GM18907 (cell line): ENCODE measurements around the gene RBM43.
"Not testable (repeated sequence)": the region's sequence is repeated elsewhere in the genome, so short reads cannot be mapped to it uniquely, and the experiment has no call there.

Source experiments
- ATAC-seq: cut with Tn5 transposase; IDR thresholded peaks from one replicate; pipeline ENCODE4 v1.9.1; 2021; ENCODE audit warnings: mild to moderate bottlenecking, moderate library complexity; ENCODE audit not compliant: unreplicated experiment

RBM43 gene

GRCh38 chr2:151261231-151261976 lies at the start of gene RBM43:
Gene RBM43 (minus strand): TSS chr2:151261863. CDS start chr2:151261727, 136 bp downstream.
- peak; percentile 92 for ATAC-seq

DNA sequence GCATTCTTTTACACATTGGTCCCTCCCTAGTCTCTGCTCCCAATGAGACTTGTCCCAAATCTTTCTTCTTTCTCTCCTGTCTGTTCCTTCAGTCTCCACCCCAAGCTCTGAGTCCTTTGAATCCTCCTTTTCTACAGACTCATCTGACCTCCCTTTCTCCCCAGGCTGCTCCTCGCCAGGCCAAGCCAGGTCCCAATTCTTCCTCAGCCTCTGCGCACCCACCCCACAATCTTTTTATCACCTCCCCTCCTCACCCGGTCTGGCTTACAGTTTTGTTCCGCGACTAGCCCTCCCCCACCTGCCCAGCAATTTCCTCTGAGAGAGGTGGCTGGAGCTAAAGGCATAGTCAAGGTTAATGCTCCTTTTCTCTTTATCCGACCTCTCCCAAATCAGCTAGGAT lies 48.6 kb upstream of the RBM43 start:
- not testable (repeated sequence) for ATAC-seq

GRCh38 chr2:151306621-151307020 lies 45.0 kb upstream of the RBM43 start:
- ATAC-seq: no peak

DNA sequence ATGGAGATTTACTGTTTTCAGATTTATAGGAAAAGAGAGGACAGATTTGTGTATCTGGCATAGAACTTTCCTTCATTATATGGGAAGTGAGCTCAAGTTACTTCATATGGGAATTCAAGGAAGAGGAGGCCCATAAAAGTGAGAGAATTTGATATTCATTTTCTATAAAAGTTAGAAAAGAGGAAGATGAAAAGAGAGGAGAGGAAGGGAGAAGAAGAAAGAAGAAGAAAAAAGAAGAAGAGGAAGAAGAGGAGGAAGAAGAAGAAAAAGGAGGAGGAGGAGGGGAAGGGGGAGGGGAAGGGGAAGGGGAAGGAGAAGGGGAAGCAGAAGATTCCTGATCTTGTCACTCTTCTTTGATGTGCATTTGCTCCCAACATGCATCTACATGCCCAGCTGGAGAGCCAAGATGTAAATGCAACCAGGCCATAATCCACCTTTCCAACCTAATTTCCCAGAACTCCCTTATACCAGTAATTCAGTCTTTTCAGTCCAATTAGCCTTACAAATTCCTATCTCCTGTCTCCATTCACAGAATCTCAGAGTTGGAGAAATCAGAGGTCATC lies 43.5 kb upstream of the RBM43 start:
- ATAC-seq: no peak

- ATAC-seq: no peak
Observed at GRCh38 chr2:151302879-151303278, 41.2 kb upstream of the RBM43 start.

DNA sequence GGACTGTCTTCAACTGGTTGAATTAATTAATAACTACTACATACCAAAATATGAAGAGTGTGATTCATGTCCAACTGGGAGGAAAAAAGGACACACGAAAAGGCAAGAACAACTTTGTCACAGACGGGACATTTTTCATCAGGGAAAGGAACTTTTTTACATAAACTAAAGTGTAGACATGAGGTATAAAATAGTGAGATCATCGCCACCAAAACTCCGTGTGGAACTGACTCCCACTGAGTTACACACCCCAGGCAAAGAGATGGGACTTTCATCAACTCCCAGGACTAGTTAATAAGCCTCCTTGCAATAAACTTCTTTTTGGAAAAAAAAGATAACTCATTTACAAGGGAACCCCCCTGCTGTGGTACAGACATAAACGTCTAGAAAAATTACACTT lies 40.7 kb upstream of the RBM43 start:
- ATAC-seq: no peak

DNA sequence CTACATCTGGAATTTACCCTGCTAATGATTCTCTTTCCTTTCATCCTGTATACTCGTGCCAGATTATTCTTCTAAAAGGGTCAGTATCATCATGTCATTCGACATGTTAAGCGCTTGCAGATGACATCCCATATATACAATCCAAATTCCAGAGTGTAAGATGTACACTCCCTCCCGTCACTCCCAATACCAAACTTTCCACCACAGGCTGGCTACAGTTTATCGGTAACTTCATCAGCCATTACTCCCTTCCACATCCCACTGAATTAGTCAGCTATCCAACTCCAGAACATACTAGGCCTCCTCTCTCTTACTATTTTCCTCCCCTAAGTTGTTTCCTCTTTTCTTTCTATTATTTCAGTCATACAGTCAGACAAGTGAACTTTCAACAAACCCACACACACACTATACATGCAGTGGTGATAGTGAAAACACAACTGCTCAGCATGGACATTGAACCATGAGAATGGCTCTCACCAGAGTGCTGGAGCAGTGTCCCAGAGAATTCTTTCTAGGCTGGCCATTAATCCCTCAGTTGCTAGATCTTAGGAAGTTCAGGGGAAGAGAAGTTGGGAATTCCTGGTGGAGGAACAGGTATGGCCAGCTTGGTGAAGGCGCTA lies 38.4 kb upstream of the RBM43 start:
- ATAC-seq: no peak

DNA sequence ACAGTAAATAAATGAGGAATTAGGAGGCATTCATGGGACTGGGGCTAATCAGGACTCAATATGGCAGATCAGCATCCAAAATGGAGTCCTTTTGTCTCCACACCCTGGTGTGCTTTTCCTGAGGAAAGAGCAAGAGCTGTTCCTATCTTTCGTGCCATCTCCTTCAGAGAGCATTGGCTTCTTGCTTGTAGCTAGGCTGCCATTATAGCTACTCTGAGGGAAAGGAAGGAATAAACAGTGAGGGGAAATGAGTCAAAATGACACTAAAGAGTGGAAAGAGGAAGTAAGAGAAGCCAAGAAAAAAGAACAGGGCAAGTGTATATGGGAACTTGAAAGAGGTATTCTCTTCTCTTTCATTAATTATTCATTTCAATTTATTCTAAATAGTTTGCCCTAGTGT lies 36.2 kb upstream of the RBM43 start:
- peak; percentile 98 for ATAC-seq

DNA sequence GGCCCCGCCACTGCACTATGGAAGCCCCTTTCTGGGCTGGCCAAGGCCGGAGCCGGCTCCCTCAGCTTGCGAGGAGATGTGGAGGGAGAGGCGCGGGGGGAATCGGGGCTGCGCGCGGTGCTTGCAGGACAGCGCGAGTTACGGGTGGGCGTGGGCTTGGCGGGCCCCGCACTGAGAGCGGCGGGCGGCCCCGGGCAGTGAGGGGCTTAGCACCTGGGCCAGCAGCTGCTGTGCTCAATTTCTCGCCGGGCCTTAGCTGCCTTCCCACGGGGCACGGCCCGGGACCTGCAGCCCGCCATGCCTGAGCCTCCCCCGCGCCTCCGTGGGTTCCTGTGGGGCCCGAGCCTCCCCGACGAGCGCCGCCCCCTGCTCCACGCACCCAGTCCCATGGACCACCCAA lies 34.3 kb upstream of the RBM43 start:
- ATAC-seq: not testable (repeated sequence)

- no peak for ATAC-seq
Observed at GRCh38 chr2:151292546-151292945, 30.9 kb upstream of the RBM43 start.

DNA sequence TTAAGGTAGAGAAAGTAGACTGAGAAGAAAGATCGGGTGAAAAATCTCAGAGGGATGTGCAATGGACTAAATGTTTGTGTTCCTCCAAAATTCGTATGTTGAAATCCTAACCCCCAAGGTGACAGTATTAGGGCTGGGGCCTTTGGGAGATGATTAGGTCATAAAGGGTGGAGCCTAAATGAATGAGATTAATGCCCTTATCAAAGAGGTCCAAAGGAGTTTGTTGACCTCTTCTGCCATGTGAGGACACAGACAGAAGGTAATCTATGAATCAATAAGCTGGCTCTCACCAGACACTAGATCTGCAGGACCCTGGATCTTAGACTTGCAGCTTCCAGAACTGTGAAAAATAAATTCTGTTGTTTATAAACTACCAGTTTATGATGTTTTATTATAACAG lies 30.5 kb upstream of the RBM43 start:
- no peak for ATAC-seq

DNA sequence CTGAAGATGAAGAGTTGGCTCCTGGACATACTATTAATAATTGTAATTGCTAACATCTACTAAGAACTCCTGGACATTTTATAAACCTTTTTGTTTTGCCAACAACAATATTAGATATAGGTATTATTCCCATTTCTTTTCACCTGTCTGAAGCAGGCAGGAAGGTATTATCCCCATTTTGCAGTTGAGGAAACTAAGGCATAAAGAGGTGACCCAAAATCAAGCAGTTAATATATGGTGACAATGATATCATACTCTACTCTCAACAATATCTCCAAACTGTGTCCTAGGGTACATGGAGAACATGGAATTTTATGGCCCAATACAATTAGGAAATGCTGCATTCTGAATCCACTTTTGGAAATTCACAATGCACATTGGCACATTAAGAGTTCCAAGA lies 29.6 kb upstream of the RBM43 start:
- no peak for ATAC-seq

- peak; percentile 28 for ATAC-seq
Observed at GRCh38 chr2:151289972-151290866, 28.6 kb upstream of the RBM43 start.

GRCh38 chr2:151287513-151288250 lies 26.0 kb upstream of the RBM43 start:
- ATAC-seq: no peak

DNA sequence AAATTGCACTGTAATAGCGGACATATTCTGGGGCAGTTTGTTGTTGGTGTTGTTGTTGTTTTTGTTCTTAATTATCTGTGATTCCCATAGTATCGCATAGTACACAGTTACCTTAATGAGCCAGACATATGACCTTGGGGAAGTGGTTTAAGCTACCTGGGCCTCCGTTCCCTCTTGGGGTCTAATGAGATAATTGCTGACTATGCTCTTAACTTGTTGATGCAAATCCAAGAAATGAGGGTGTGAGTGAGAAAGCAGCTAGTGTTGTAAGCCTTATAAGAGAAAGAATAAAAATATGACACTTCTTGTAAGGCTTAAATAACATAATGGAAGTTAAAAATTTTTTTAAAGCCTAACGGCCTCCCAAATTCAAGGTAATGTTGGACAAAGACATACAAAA lies 20.7 kb upstream of the RBM43 start:
- ATAC-seq: no peak

DNA sequence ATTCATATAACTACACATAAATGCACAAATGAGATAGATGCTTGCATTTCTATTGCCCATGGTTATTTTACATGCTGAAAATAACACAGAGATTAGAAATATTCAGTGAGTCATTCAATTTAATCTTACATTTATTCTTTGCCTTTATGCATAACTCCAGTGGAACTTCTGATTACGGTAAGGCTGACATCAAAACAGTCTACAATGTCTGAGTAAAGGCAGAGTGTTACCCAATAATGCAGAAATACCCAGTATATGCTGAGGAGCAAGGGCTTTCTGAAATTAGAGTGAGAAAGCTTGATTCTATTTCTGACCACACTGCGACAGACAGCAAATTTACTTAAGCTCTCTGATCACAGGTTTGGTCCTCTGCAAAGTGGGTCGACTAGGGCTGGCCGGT lies 18.6 kb upstream of the RBM43 start:
- ATAC-seq: no peak

- ATAC-seq: no peak
Observed at GRCh38 chr2:151278487-151278886, 16.8 kb upstream of the RBM43 start.

DNA sequence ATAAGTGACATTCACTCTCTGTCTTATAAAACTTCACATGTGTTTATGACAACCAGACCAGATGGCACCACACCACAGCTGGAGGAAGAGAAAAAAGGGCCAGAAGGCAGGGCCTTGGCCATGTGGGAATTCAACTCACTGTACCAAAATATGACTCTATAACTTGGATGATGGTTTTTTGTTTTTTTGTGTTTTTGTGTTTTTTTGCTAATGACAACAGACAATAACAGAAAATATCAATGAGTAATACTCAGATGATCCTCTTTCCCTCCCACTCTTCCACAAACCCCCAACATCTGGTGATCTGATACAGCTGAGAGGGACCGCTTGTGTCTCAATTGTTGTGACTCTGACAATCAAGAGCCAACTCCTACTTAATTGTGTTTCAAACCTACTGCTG lies 15.4 kb upstream of the RBM43 start:
- no peak for ATAC-seq

DNA sequence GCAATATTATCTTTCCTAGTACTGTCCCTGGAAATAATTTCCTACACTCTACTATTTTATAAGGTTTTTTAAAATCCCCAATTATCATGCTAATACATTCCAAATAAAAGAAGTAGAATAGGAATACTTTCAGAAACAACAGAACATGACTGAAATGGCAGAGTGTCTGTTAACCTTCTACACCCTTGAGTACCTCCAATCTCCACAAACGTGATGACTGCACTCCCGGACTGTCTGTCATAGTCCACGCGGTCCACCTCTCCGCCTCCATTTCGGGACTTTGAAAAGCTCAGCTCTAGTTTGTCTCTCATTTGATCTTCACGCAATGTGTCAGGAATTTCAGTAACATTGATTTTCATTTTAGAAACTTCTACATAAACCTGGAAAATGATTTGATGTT lies 13.6 kb upstream of the RBM43 start:
- no peak for ATAC-seq

GRCh38 chr2:151271824-151272223 lies 10.2 kb upstream of the RBM43 start:
- no peak for ATAC-seq
